GM23338 (cell line): ENCODE measurements around the gene SMTNL1. TPM values are rescaled to one million over a fixed set of nuclear protein-coding genes. Genes with fewer than 3 reads are reported as not detected.

Experiments
- ATAC-seq: fragments of 200-7000 bp; cut with Tn5 transposase; 3 replicates; pipeline ENCODE4 v1.9.1; 2020
- DNase-seq: peaks from one replicate; pipeline ENCODE4 v3.0.0-alpha.2; 2015; ENCODE audit warnings: low spot score
- H2AFZ ChIP-seq: fragments of 200-600 bp; sonication (generic); 2 replicates; pipeline ENCODE4 v1.8.0; 2016; ENCODE audit warnings: antibody characterized with exemption, mild to moderate bottlenecking, moderate library complexity
- H3F3A ChIP-seq: fragments of 200-600 bp; sonication (generic); replicated peaks from 2 replicates; pipeline ENCODE4 v1.8.0; 2017; ENCODE audit warnings: antibody characterized with exemption, mixed run types, low read depth
- H3K27ac ChIP-seq: fragments of 200-600 bp; sonication (generic); 2 replicates; pipeline ENCODE4 v1.6.1; 2016; ENCODE audit warnings: low read depth
- H3K27me3 ChIP-seq: fragments of 200-600 bp; sonication (generic); 2 replicates; pipeline ENCODE4 v1.8.0; 2016; ENCODE audit warnings: mild to moderate bottlenecking, mixed run types, moderate library complexity; ENCODE audit not compliant: insufficient read depth
- H3K36me3 ChIP-seq: fragments of 200-600 bp; sonication (generic); 2 replicates; pipeline ENCODE4 v1.8.0; 2016; ENCODE audit warnings: mild to moderate bottlenecking; ENCODE audit not compliant: insufficient read depth
- H3K4me1 ChIP-seq: fragments of 200-600 bp; sonication (generic); 2 replicates; pipeline ENCODE4 v1.8.0; 2016; ENCODE audit warnings: mild to moderate bottlenecking, moderate library complexity; ENCODE audit not compliant: insufficient read depth
- H3K4me2 ChIP-seq: fragments of 200-600 bp; sonication (generic); 2 replicates; pipeline ENCODE4 v1.7.1; 2017; ENCODE audit warnings: mixed run types
- H3K4me3 ChIP-seq: fragments of 200-600 bp; sonication (generic); 2 replicates; pipeline ENCODE4 v1.6.1; 2016; ENCODE audit warnings: mixed run types
- H3K79me2 ChIP-seq: fragments of 200-600 bp; sonication (generic); replicated peaks from 2 replicates; pipeline ENCODE4 v1.8.0; 2017; ENCODE audit warnings: mild to moderate bottlenecking; ENCODE audit not compliant: insufficient read depth
- H3K9me2 ChIP-seq: fragments of 200-600 bp; sonication (generic); 2 replicates; pipeline ENCODE4 v1.8.0; 2017; ENCODE audit not compliant: insufficient read depth
- H4K20me1 ChIP-seq: fragments of 200-600 bp; sonication (generic); replicated peaks from 2 replicates; pipeline ENCODE4 v1.8.0; 2017; ENCODE audit warnings: mild to moderate bottlenecking; ENCODE audit not compliant: insufficient read depth
- H3K27ac Mint-ChIP-seq: 2 replicates; pipeline ENCODE4 v1.8.0; 2020; ENCODE audit warnings: inconsistent platforms, mild to moderate bottlenecking, moderate library complexity, mixed read lengths
- H3K27me3 Mint-ChIP-seq: 3 replicates; pipeline ENCODE4 v1.8.0; 2022; ENCODE audit warnings: low read depth, mild to moderate bottlenecking, moderate library complexity, mixed read lengths, inconsistent platforms; ENCODE audit not compliant: insufficient read depth, poor library complexity
- H3K36me3 Mint-ChIP-seq: 3 replicates; pipeline ENCODE4 v1.8.0; 2021; ENCODE audit warnings: low read depth, mild to moderate bottlenecking, inconsistent platforms, moderate library complexity, mixed read lengths
- H3K4me1 Mint-ChIP-seq: 3 replicates; pipeline ENCODE4 v1.8.0; 2020; ENCODE audit warnings: mild to moderate bottlenecking, inconsistent platforms, mixed read lengths
- H3K4me3 Mint-ChIP-seq: 3 replicates; pipeline ENCODE4 v1.8.0; 2021; ENCODE audit warnings: moderate library complexity, mild to moderate bottlenecking, inconsistent platforms, mixed read lengths
- H3K9me3 Mint-ChIP-seq: 3 replicates; pipeline ENCODE4 v1.8.0; 2020; ENCODE audit warnings: moderate library complexity, mild to moderate bottlenecking, inconsistent platforms, mixed read lengths
- EZH2phosphoT487 ChIP-seq: fragments of 200-600 bp; sonication (generic); IDR thresholded peaks from one replicate; pipeline ENCODE4 v1.8.1; 2018; ENCODE audit warnings: antibody characterized with exemption; ENCODE audit not compliant: unreplicated experiment
- JUNB ChIP-seq: IDR thresholded peaks from one replicate; pipeline ENCODE4 v1.6.1; 2016; ENCODE audit warnings: antibody characterized with exemption; ENCODE audit not compliant: unreplicated experiment
- NANOG ChIP-seq: IDR thresholded peaks from 2 replicates; pipeline ENCODE4 v1.6.1; 2016; ENCODE audit warnings: antibody characterized with exemption, borderline replicate concordance
- REST ChIP-seq: IDR thresholded peaks from one replicate; pipeline ENCODE4 v1.6.1; 2018; ENCODE audit warnings: antibody characterized with exemption; ENCODE audit not compliant: unreplicated experiment
- STAT1 ChIP-seq: IDR thresholded peaks from one replicate; pipeline ENCODE4 v1.6.1; 2016; ENCODE audit warnings: antibody characterized with exemption; ENCODE audit not compliant: unreplicated experiment
- ZNF331 ChIP-seq: fragments of 250-450 bp; sonication (Bioruptor Pico); IDR thresholded peaks from 2 replicates; pipeline ENCODE4 v1.5.0; 2020; ENCODE audit warnings: low read depth, mild to moderate bottlenecking, moderate library complexity
- polyA plus RNA-seq: library from polyadenylated mRNA; unstranded; fragments of >200 nt; fragmentation: Nextera tagmentation; extraction: Ambion mirVana; gene quantifications from 2 replicates; pipeline ENCODE4 v1.2.1, GENCODE V29; 2016
- total RNA-seq: library from RNA; depleted of rRNA; stranded (reverse); fragments of >200 nt; shearing (Covaris generic); gene quantifications from 2 replicates; pipeline ENCODE4 v1.2.3, GENCODE V29; 2014
- TF ChIP-seq, protein P1 (sequence below): fragments of 250-450 bp; sonication (Bioruptor Pico); IDR thresholded peaks from 2 replicates; pipeline ENCODE4 v1.5.0; 2020; ENCODE audit warnings: mild to moderate bottlenecking, moderate library complexity

Gene SMTNL1
- total and polyA plus RNA-seq, 2 experiments from 2014 or later: 0.31 to 0.70 TPM

GRCh38 chr11:57513452-57513795, 24.0 kb upstream of the SMTNL1 start (continued):
- TF ChIP-seq, protein P1, sequence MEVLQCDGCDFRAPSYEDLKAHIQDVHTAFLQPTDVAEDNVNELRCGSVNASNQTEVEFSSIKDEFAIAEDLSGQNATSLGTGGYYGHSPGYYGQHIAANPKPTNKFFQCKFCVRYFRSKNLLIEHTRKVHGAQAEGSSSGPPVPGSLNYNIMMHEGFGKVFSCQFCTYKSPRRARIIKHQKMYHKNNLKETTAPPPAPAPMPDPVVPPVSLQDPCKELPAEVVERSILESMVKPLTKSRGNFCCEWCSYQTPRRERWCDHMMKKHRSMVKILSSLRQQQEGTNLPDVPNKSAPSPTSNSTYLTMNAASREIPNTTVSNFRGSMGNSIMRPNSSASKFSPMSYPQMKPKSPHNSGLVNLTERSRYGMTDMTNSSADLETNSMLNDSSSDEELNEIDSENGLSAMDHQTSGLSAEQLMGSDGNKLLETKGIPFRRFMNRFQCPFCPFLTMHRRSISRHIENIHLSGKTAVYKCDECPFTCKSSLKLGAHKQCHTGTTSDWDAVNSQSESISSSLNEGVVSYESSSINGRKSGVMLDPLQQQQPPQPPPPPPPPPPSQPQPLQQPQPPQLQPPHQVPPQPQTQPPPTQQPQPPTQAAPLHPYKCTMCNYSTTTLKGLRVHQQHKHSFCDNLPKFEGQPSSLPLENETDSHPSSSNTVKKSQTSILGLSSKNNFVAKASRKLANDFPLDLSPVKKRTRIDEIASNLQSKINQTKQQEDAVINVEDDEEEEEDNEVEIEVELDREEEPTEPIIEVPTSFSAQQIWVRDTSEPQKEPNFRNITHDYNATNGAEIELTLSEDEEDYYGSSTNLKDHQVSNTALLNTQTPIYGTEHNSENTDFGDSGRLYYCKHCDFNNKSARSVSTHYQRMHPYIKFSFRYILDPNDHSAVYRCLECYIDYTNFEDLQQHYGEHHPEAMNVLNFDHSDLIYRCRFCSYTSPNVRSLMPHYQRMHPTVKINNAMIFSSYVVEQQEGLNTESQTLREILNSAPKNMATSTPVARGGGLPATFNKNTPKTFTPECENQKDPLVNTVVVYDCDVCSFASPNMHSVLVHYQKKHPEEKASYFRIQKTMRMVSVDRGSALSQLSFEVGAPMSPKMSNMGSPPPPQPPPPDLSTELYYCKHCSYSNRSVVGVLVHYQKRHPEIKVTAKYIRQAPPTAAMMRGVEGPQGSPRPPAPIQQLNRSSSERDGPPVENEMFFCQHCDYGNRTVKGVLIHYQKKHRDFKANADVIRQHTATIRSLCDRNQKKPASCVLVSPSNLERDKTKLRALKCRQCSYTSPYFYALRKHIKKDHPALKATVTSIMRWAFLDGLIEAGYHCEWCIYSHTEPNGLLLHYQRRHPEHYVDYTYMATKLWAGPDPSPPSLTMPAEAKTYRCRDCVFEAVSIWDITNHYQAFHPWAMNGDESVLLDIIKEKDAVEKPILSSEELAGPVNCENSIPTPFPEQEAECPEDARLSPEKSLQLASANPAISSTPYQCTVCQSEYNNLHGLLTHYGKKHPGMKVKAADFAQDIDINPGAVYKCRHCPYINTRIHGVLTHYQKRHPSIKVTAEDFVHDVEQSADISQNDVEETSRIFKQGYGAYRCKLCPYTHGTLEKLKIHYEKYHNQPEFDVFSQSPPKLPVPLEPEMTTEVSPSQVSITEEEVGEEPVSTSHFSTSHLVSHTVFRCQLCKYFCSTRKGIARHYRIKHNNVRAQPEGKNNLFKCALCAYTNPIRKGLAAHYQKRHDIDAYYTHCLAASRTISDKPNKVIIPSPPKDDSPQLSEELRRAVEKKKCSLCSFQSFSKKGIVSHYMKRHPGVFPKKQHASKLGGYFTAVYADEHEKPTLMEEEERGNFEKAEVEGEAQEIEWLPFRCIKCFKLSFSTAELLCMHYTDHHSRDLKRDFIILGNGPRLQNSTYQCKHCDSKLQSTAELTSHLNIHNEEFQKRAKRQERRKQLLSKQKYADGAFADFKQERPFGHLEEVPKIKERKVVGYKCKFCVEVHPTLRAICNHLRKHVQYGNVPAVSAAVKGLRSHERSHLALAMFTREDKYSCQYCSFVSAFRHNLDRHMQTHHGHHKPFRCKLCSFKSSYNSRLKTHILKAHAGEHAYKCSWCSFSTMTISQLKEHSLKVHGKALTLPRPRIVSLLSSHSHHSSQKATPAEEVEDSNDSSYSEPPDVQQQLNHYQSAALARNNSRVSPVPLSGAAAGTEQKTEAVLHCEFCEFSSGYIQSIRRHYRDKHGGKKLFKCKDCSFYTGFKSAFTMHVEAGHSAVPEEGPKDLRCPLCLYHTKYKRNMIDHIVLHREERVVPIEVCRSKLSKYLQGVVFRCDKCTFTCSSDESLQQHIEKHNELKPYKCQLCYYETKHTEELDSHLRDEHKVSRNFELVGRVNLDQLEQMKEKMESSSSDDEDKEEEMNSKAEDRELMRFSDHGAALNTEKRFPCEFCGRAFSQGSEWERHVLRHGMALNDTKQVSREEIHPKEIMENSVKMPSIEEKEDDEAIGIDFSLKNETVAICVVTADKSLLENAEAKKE (CRISPR knock-in tag): no peak
- TF ChIP-seq NANOG: no peak
- no peak for TF ChIP-seq ZNF331 (CRISPR knock-in tag)
- TF ChIP-seq STAT1: no peak

GRCh38 chr11:57513911-57514537, 23.4 kb upstream of the SMTNL1 start:
- DNase-seq (peak; percentile 81), ATAC-seq (peak; percentile 77)
- Histone ChIP-seq H3K79me2 (peaks cover 31% of the 10 kb centered on the region), H3K27ac (no peak overlapping the region), H3K9me2 (no peaks in the 10 kb centered on the region), H3K4me3 (peak overlapping the region; percentile 86), H4K20me1 (no peaks in the 10 kb centered on the region), H3K27me3 (peaks cover 17% of the 10 kb centered on the region), H2AFZ (peak overlapping the region; percentile 96), H3K4me2 (peak overlapping the region; percentile 97), H3K4me1 (peaks cover 11% of the 10 kb centered on the region), H3F3A (peaks cover 9% of the 10 kb centered on the region; the same call in 1 of the 2 replicates), H3K36me3 (no peaks in the 10 kb centered on the region)
- Mint-ChIP-seq H3K4me3 (peak overlapping the region; percentile 89), H3K27ac (no peak overlapping the region), H3K36me3 (peaks cover 17% of the 10 kb centered on the region), H3K4me1 (peaks cover 26% of the 10 kb centered on the region), H3K9me3 (no peaks in the 10 kb centered on the region; the same call in 2 of the 3 replicates), H3K27me3 (peaks cover 16% of the 10 kb centered on the region)
- no peak for TF ChIP-seq EZH2phosphoT487
- TF ChIP-seq REST: no peak
- TF ChIP-seq JUNB: no peak
